GM23338 (cell line): ENCODE results near the gene NLGN4X. TPM values are rescaled to one million over a fixed set of nuclear protein-coding genes. Genes with fewer than 3 reads are reported as not detected.

Source experiments
- ATAC-seq: fragments of 200-7000 bp; cut with Tn5 transposase; 3 replicates; pipeline ENCODE4 v1.9.1; 2020
- DNase-seq: peaks from one replicate; pipeline ENCODE4 v3.0.0-alpha.2; 2015; ENCODE audit warnings: low spot score
- H2AFZ ChIP-seq: fragments of 200-600 bp; sonication (generic); 2 replicates; pipeline ENCODE4 v1.8.0; 2016; ENCODE audit warnings: antibody characterized with exemption, mild to moderate bottlenecking, moderate library complexity
- H3F3A ChIP-seq: fragments of 200-600 bp; sonication (generic); replicated peaks from 2 replicates; pipeline ENCODE4 v1.8.0; 2017; ENCODE audit warnings: antibody characterized with exemption, mixed run types, low read depth
- H3K27ac ChIP-seq: fragments of 200-600 bp; sonication (generic); 2 replicates; pipeline ENCODE4 v1.6.1; 2016; ENCODE audit warnings: low read depth
- H3K27me3 ChIP-seq: fragments of 200-600 bp; sonication (generic); 2 replicates; pipeline ENCODE4 v1.8.0; 2016; ENCODE audit warnings: mild to moderate bottlenecking, mixed run types, moderate library complexity; ENCODE audit not compliant: insufficient read depth
- H3K36me3 ChIP-seq: fragments of 200-600 bp; sonication (generic); 2 replicates; pipeline ENCODE4 v1.8.0; 2016; ENCODE audit warnings: mild to moderate bottlenecking; ENCODE audit not compliant: insufficient read depth
- H3K4me1 ChIP-seq: fragments of 200-600 bp; sonication (generic); 2 replicates; pipeline ENCODE4 v1.8.0; 2016; ENCODE audit warnings: mild to moderate bottlenecking, moderate library complexity; ENCODE audit not compliant: insufficient read depth
- H3K4me2 ChIP-seq: fragments of 200-600 bp; sonication (generic); 2 replicates; pipeline ENCODE4 v1.7.1; 2017; ENCODE audit warnings: mixed run types
- H3K4me3 ChIP-seq: fragments of 200-600 bp; sonication (generic); 2 replicates; pipeline ENCODE4 v1.6.1; 2016; ENCODE audit warnings: mixed run types
- H3K79me2 ChIP-seq: fragments of 200-600 bp; sonication (generic); replicated peaks from 2 replicates; pipeline ENCODE4 v1.8.0; 2017; ENCODE audit warnings: mild to moderate bottlenecking; ENCODE audit not compliant: insufficient read depth
- H3K9me2 ChIP-seq: fragments of 200-600 bp; sonication (generic); 2 replicates; pipeline ENCODE4 v1.8.0; 2017; ENCODE audit not compliant: insufficient read depth
- H4K20me1 ChIP-seq: fragments of 200-600 bp; sonication (generic); replicated peaks from 2 replicates; pipeline ENCODE4 v1.8.0; 2017; ENCODE audit warnings: mild to moderate bottlenecking; ENCODE audit not compliant: insufficient read depth
- H3K27ac Mint-ChIP-seq: 2 replicates; pipeline ENCODE4 v1.8.0; 2020; ENCODE audit warnings: inconsistent platforms, mild to moderate bottlenecking, moderate library complexity, mixed read lengths
- H3K27me3 Mint-ChIP-seq: 3 replicates; pipeline ENCODE4 v1.8.0; 2022; ENCODE audit warnings: low read depth, mild to moderate bottlenecking, moderate library complexity, mixed read lengths, inconsistent platforms; ENCODE audit not compliant: insufficient read depth, poor library complexity
- H3K36me3 Mint-ChIP-seq: 3 replicates; pipeline ENCODE4 v1.8.0; 2021; ENCODE audit warnings: low read depth, mild to moderate bottlenecking, inconsistent platforms, moderate library complexity, mixed read lengths
- H3K4me1 Mint-ChIP-seq: 3 replicates; pipeline ENCODE4 v1.8.0; 2020; ENCODE audit warnings: mild to moderate bottlenecking, inconsistent platforms, mixed read lengths
- H3K4me3 Mint-ChIP-seq: 3 replicates; pipeline ENCODE4 v1.8.0; 2021; ENCODE audit warnings: moderate library complexity, mild to moderate bottlenecking, inconsistent platforms, mixed read lengths
- H3K9me3 Mint-ChIP-seq: 3 replicates; pipeline ENCODE4 v1.8.0; 2020; ENCODE audit warnings: moderate library complexity, mild to moderate bottlenecking, inconsistent platforms, mixed read lengths
- CREB1 ChIP-seq: fragments of 250-450 bp; sonication (Bioruptor Pico); IDR thresholded peaks from 2 replicates; pipeline ENCODE4 v1.5.0; 2020; ENCODE audit warnings: low read depth, mild to moderate bottlenecking, moderate library complexity
- CTCF ChIP-seq, 2 experiments: fragments of 200-600 bp in 1 of 2; sonication (generic) in 1 of 2; conservative IDR thresholded peaks; 2 replicates each; pipeline versions ENCODE4 v1.5.1 to v1.6.1; 2016 to 2017; ENCODE audit warnings: antibody characterized with exemption in 2 of 2, low read depth in 2 of 2, mild to moderate bottlenecking in 2 of 2, moderate library complexity in 1 of 2
- EZH2phosphoT487 ChIP-seq: fragments of 200-600 bp; sonication (generic); IDR thresholded peaks from one replicate; pipeline ENCODE4 v1.8.1; 2018; ENCODE audit warnings: antibody characterized with exemption; ENCODE audit not compliant: unreplicated experiment
- JUNB ChIP-seq: IDR thresholded peaks from one replicate; pipeline ENCODE4 v1.6.1; 2016; ENCODE audit warnings: antibody characterized with exemption; ENCODE audit not compliant: unreplicated experiment
- NANOG ChIP-seq: IDR thresholded peaks from 2 replicates; pipeline ENCODE4 v1.6.1; 2016; ENCODE audit warnings: antibody characterized with exemption, borderline replicate concordance
- REST ChIP-seq: IDR thresholded peaks from one replicate; pipeline ENCODE4 v1.6.1; 2018; ENCODE audit warnings: antibody characterized with exemption; ENCODE audit not compliant: unreplicated experiment
- STAT1 ChIP-seq: IDR thresholded peaks from one replicate; pipeline ENCODE4 v1.6.1; 2016; ENCODE audit warnings: antibody characterized with exemption; ENCODE audit not compliant: unreplicated experiment
- ZNF462 ChIP-seq: fragments of 250-450 bp; sonication (Bioruptor Pico); IDR thresholded peaks from 2 replicates; pipeline ENCODE4 v1.5.0; 2020; ENCODE audit warnings: mild to moderate bottlenecking, moderate library complexity
- polyA plus RNA-seq: library from polyadenylated mRNA; unstranded; fragments of >200 nt; fragmentation: Nextera tagmentation; extraction: Ambion mirVana; gene quantifications from 2 replicates; pipeline ENCODE4 v1.2.1, GENCODE V29; 2016
- total RNA-seq: library from RNA; depleted of rRNA; stranded (reverse); fragments of >200 nt; shearing (Covaris generic); gene quantifications from 2 replicates; pipeline ENCODE4 v1.2.3, GENCODE V29; 2014
- TF ChIP-seq, protein P1 (sequence below): IDR thresholded peaks from 2 replicates; pipeline ENCODE4 v1.6.1; 2016; ENCODE audit warnings: antibody characterized with exemption

NLGN4X gene
- total and polyA plus RNA-seq, 2 experiments from 2014 or later = 36.0 to 86.5 TPM

GRCh38 chrX:5898463-5898862 is 330.2 kb downstream of the NLGN4X start (continued):
- TF ChIP-seq REST = no peak

GRCh38 chrX:5891378-5891777 is 337.3 kb downstream of the NLGN4X start:
- Mint-ChIP-seq H3K27me3 (peaks cover 2% of the 10 kb centered on the region), H3K4me1 (peaks cover 3% of the 10 kb centered on the region; the same call in 2 of the 3 replicates), H3K36me3 (peaks cover 26% of the 10 kb centered on the region), H3K27ac (no peak overlapping the region), H3K9me3 (no peaks in the 10 kb centered on the region), H3K4me3 (no peak overlapping the region)
- H3K9me2 ChIP-seq = no peaks in the 10 kb centered on the region
- no peak overlapping the region for H3K27ac ChIP-seq
- H3K27me3 ChIP-seq = no peaks in the 10 kb centered on the region
- no peak overlapping the region for H3K4me3 ChIP-seq
- H3K4me2 ChIP-seq = no peak overlapping the region
- H3K4me1 ChIP-seq = no peaks in the 10 kb centered on the region
- H3K79me2 ChIP-seq = no peaks in the 10 kb centered on the region
- no peak for ATAC-seq
- H3K36me3 ChIP-seq = no peaks in the 10 kb centered on the region
- H4K20me1 ChIP-seq = no peaks in the 10 kb centered on the region
- H2AFZ ChIP-seq = no peak overlapping the region
- no peaks in the 10 kb centered on the region for H3F3A ChIP-seq
- DNase-seq = no peak
- TF ChIP-seq CREB1 (CRISPR knock-in tag) = no peak
- TF ChIP-seq STAT1 = no peak
- TF ChIP-seq, protein P1, sequence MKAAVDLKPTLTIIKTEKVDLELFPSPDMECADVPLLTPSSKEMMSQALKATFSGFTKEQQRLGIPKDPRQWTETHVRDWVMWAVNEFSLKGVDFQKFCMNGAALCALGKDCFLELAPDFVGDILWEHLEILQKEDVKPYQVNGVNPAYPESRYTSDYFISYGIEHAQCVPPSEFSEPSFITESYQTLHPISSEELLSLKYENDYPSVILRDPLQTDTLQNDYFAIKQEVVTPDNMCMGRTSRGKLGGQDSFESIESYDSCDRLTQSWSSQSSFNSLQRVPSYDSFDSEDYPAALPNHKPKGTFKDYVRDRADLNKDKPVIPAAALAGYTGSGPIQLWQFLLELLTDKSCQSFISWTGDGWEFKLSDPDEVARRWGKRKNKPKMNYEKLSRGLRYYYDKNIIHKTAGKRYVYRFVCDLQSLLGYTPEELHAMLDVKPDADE = no peak
- no peak for TF ChIP-seq EZH2phosphoT487
- no peak for TF ChIP-seq JUNB
- TF ChIP-seq REST = no peak
- no peak for TF ChIP-seq NANOG
- TF ChIP-seq CTCF (conservative IDR thresholded peaks at IDR 0.05; ENCODE audit: low read depth in 2 of 2) = no peak
- no peak for TF ChIP-seq ZNF462 (CRISPR knock-in tag)
